ENCODE data around the gene SAPCD1. TPM values are rescaled to one million over a fixed set of nuclear protein-coding genes. Genes with fewer than 3 reads are reported as not detected.

SAPCD1 gene
- polyA plus RNA-seq, 12 donors: 1.6 to 10.7 (median 2.4) TPM; not detected in 2

GRCh38 chr6:31728767-31729514, 33.5 kb upstream of the SAPCD1 start, which contains the start of gene DDAH2:
DDAH2 (minus strand) TSS chr6:31729299; CDS start chr6:31729161, 138 bp downstream.
- DNase-seq: no peak

- peak; percentile 94 for DNase-seq
These were observed 32.9 kb upstream of the SAPCD1 start for GRCh38 chr6:31729515-31729978.

GRCh38 chr6:31729979-31730630, 32.4 kb upstream of the SAPCD1 start:
- peak; percentile 96 for DNase-seq

- DNase-seq: no peak
These were observed 31.8 kb upstream of the SAPCD1 start for GRCh38 chr6:31730631-31731086.

GRCh38 chr6:31732029-31732428, 30.4 kb upstream of the SAPCD1 start:
- DNase-seq: no peak

GRCh38 chr6:31733734-31734133, 28.7 kb upstream of the SAPCD1 start:
- no peak for DNase-seq

GRCh38 chr6:31734247-31734820, 28.1 kb upstream of the SAPCD1 start:
- DNase-seq: no peak

GRCh38 chr6:31734821-31735406, 27.5 kb upstream of the SAPCD1 start:
- peak; percentile 41 for DNase-seq

- peak; percentile 85 for DNase-seq
These were observed 26.3 kb upstream of the SAPCD1 start, which contains the start of gene CLIC1 for GRCh38 chr6:31736021-31736767. CLIC1 (minus strand) TSS chr6:31736530; CDS start chr6:31736300, 230 bp downstream.

- DNase-seq: no peak
These were observed 25.6 kb upstream of the SAPCD1 start for GRCh38 chr6:31736768-31737314.

GRCh38 chr6:31737315-31737990, 25.0 kb upstream of the SAPCD1 start:
- peak; percentile 25 for DNase-seq

- peak; percentile 67 for DNase-seq
These were observed 24.2 kb upstream of the SAPCD1 start for GRCh38 chr6:31737991-31738979.

GRCh38 chr6:31739639-31740396, 22.6 kb upstream of the SAPCD1 start, which contains the start of gene MSH5:
MSH5 (plus strand) TSS chr6:31740005; CDS start chr6:31740467, 462 bp downstream.
- DNase-seq: peak; percentile 99

GRCh38 chr6:31740397-31741223, 21.8 kb upstream of the SAPCD1 start:
- DNase-seq: no peak

GRCh38 chr6:31741815-31742214, 20.6 kb upstream of the SAPCD1 start:
- no peak for DNase-seq

GRCh38 chr6:31742894-31743293, 19.6 kb upstream of the SAPCD1 start:
- no peak for DNase-seq

- DNase-seq: no peak
These were observed 18.0 kb upstream of the SAPCD1 start for GRCh38 chr6:31744422-31744821.

All from muscle of arm (tissue), 12 donors.